Stimulated activated naive CD8-positive, alpha-beta T cell treated with anti-CD3 and anti-CD28 coated beads, Interleukin-15, Interleukin-2, amounts not matched to agents 100 ng/mL and 50 ng/mL, for 24 hours (primary cell): Measurements from ENCODE around the gene OSBPL9.

Experiments
- H3K27ac Mint-ChIP-seq: one replicate; pipeline ENCODE4 v1.8.0; 2021; ENCODE audit warnings: mild to moderate bottlenecking, mixed read lengths
- H3K27me3 Mint-ChIP-seq: one replicate; pipeline ENCODE4 v1.8.0; 2021; ENCODE audit warnings: mixed read lengths
- H3K36me3 Mint-ChIP-seq: one replicate; pipeline ENCODE4 v1.8.0; 2021; ENCODE audit warnings: low read depth, mixed read lengths
- H3K4me1 Mint-ChIP-seq: one replicate; pipeline ENCODE4 v1.8.0; 2021; ENCODE audit warnings: low read depth, mixed read lengths
- H3K4me3 Mint-ChIP-seq: one replicate; pipeline ENCODE4 v1.8.0; 2021; ENCODE audit warnings: mild to moderate bottlenecking, mixed read lengths
- H3K9me3 Mint-ChIP-seq: one replicate; pipeline ENCODE4 v1.8.0; 2021; ENCODE audit warnings: mixed read lengths

OSBPL9 gene

DNA sequence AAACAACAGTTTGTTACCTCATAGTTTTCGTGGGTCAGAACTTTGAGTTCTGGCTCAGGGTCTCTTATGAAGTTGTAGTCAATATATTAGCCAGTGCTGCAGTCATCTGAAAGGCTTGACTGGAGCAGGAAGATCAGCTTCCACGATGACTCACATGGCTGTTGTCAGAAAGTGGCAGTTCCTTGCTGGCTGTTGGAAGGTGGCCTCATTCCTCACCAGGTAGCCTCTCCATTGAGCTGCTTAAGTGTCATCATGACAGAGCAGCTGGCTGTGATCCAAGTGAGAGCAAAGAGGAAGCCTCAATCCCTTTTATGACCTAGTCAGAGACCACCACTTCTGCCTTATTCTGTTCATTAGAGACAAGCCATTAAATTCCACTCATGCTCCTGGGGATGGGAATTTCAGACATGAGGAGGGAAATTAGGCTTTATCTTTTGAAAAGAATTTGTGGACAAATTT, 5.6 kb downstream of the OSBPL9 start:
- Mint-ChIP-seq H3K9me3 (no peaks in the 10 kb centered on the region), H3K36me3 (no peaks in the 10 kb centered on the region), H3K27me3 (no peaks in the 10 kb centered on the region), H3K27ac (no peak overlapping the region), H3K4me3 (no peak overlapping the region), H3K4me1 (peaks cover 21% of the 10 kb centered on the region)

DNA sequence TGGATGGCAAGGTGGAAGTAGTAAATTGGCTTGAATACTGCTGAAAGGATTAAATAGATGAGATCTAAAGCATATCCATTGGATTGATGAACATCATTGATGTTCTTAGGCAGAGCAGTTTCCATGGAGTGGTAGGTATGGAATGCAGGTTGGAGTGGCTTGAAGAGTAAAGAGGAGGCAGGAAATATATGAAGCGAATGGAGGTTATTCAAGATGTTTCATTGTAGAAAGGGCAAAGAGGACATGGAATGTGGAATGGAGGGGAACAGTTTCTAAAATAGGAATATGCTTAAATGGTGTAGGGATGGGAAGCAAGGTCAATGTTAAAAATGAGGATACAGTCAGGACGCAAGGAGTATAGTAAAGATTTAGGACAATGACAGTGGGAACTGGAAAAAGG, 6.1 kb downstream of the OSBPL9 start:
- Mint-ChIP-seq H3K4me3 (no peak overlapping the region), H3K9me3 (no peaks in the 10 kb centered on the region), H3K27me3 (no peaks in the 10 kb centered on the region), H3K4me1 (peaks cover 16% of the 10 kb centered on the region), H3K27ac (no peak overlapping the region), H3K36me3 (no peaks in the 10 kb centered on the region)

DNA sequence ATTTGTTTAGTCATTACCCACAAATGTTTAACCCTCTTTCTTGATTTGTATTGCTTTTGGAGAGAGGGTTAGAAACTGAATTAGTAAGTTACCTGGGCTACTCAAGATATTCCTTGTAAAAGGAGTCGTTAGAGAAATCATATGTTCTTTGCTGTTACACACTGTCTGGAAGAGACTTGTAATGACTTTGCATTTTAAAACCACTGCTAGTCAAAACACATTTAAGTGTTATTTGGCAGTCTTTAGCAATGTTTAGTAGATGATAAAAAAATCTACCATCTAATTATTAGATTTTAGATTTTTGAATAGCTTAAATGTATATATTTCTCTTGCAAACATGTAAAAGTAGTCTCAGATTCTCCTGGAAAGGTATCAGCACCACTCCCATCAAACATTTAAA, 6.6 kb downstream of the OSBPL9 start:
- no peak overlapping the region for H3K4me3 Mint-ChIP-seq
- no peaks in the 10 kb centered on the region for H3K27me3 Mint-ChIP-seq
- H3K27ac Mint-ChIP-seq: no peak overlapping the region
- H3K9me3 Mint-ChIP-seq: no peaks in the 10 kb centered on the region
- no peaks in the 10 kb centered on the region for H3K36me3 Mint-ChIP-seq
- H3K4me1 Mint-ChIP-seq: peaks cover 12% of the 10 kb centered on the region

DNA sequence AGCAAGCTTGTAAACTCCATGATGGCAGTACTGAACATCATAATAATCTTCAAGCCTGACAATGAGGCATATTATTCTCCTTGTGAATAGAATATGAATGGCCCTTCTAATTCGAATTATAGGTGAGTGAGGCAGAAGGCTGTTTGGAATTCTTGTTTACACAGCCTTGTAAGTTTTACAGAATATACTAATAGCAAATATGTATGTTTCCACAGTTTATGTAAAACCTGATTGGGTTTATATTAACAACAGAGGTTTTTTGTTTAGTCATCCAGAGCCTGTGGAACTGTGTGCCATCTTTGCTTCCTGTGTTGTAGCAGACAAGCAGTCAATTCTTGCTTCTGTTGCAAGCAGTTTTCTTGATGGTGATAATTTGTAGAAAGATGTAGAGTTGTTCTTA, 8.0 kb downstream of the OSBPL9 start:
- Mint-ChIP-seq H3K27ac (no peak overlapping the region), H3K9me3 (no peaks in the 10 kb centered on the region), H3K27me3 (no peaks in the 10 kb centered on the region), H3K36me3 (peaks cover 4% of the 10 kb centered on the region), H3K4me3 (no peak overlapping the region), H3K4me1 (peaks cover 9% of the 10 kb centered on the region)

DNA sequence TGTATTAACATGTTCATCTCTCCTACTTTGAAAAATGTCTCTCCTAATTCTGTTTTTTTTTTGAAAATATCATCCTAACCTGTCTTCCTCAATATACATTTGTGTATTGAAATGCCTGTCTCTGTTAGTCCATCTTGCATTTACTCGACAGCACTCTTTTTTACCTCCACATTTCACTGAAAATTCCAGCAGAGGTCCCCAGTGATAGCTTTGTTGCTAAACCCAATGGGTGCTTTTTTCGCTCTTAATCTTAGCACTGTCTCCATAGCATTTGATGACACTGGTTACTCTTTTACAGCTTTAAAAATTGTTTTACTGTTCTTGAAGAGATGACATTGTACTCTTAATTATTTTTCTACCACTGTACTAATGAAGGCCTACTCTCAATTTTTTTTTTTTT, 10.8 kb downstream of the OSBPL9 start:
- no peak overlapping the region for H3K4me3 Mint-ChIP-seq
- H3K9me3 Mint-ChIP-seq: no peaks in the 10 kb centered on the region
- H3K27me3 Mint-ChIP-seq: no peaks in the 10 kb centered on the region
- peaks cover 4% of the 10 kb centered on the region for H3K36me3 Mint-ChIP-seq
- no peaks in the 10 kb centered on the region for H3K4me1 Mint-ChIP-seq
- H3K27ac Mint-ChIP-seq: no peak overlapping the region

DNA sequence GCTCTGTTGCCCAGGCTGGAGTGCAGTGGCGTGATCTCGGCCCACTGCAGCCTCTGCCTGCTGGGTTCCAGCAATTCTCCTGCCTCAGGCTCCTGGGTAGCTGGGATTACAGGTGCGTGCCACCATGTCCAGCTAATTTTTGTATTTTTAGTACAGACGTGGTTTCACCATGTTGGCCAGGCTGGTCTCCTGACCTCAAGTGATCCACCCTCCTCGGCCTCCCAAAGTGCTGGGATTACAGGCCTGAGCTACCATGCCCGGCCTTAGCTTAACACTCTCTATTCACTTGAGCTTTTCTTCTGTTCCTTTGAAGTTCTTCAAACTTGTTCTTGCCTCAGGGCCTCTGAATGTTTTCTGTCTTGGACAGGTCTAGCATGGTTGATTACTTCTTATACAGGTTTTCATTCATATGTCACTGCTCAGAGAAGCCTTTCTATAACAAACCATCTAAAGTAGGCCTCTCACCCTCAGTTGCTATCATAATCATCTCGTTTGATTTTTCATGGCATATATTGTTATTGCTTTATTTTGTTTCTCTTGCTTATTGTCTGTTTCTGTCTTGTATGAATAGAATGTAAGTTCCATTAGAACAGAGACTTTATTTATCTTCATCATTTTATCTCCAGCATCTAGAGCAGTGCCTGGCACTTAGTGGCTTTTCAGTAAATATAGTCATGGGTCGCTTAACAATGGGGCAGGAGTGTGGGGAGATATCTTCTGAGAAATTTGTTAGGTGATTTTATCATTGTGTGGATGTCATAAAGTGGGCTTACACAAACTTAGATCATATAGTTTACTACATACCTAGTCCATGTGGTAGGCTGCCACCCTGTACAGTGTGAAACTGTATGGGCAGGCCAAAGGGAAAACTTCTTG, 12.1 kb downstream of the OSBPL9 start:
- H3K9me3 Mint-ChIP-seq: no peaks in the 10 kb centered on the region
- H3K27ac Mint-ChIP-seq: no peak overlapping the region
- no peak overlapping the region for H3K4me3 Mint-ChIP-seq
- no peaks in the 10 kb centered on the region for H3K27me3 Mint-ChIP-seq
- H3K36me3 Mint-ChIP-seq: peaks cover 4% of the 10 kb centered on the region
- no peaks in the 10 kb centered on the region for H3K4me1 Mint-ChIP-seq

DNA sequence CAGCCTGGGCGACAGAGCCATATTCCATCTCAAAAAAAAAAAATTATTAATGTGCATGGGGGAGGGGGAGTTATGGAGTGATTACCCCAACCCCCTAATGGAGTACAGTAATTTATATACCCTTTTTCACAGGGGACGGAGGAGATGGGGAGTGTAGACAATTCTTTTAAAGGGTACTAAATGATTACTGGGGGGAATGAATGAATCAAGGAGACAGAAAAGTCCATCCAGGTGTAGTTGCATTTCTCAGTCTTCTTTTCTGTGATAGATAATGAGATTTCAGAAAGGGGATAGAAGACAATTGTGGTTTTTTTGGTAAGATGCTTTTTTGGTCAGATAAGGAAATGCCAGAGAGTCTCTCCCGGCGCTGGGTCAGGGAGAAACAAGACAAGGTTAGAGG, 13.0 kb downstream of the OSBPL9 start:
- no peaks in the 10 kb centered on the region for H3K27me3 Mint-ChIP-seq
- H3K9me3 Mint-ChIP-seq: no peaks in the 10 kb centered on the region
- H3K36me3 Mint-ChIP-seq: peaks cover 4% of the 10 kb centered on the region
- no peak overlapping the region for H3K4me3 Mint-ChIP-seq
- H3K27ac Mint-ChIP-seq: no peak overlapping the region
- H3K4me1 Mint-ChIP-seq: peaks cover 9% of the 10 kb centered on the region

DNA sequence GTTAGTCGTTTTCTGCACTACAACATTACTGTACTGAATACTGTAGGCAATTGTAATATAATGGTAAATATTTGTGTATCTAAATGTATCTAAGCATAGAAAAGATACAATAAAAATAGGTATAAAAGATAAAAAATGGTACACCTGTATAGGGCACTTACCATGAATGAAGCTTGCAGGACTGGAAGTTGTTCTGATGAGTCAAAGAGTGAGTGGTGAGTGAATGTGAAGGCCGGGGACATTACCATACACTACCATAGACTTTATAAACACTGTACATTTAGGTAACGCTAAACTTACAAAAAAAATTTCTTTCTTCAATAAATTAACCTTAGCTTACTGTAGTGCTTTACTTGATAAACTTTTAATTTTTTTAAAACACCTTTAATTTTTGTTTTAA, 13.5 kb downstream of the OSBPL9 start:
- H3K36me3 Mint-ChIP-seq: peaks cover 4% of the 10 kb centered on the region
- no peak overlapping the region for H3K4me3 Mint-ChIP-seq
- H3K9me3 Mint-ChIP-seq: no peaks in the 10 kb centered on the region
- H3K27ac Mint-ChIP-seq: no peak overlapping the region
- H3K4me1 Mint-ChIP-seq: peaks cover 10% of the 10 kb centered on the region
- H3K27me3 Mint-ChIP-seq: no peaks in the 10 kb centered on the region

DNA sequence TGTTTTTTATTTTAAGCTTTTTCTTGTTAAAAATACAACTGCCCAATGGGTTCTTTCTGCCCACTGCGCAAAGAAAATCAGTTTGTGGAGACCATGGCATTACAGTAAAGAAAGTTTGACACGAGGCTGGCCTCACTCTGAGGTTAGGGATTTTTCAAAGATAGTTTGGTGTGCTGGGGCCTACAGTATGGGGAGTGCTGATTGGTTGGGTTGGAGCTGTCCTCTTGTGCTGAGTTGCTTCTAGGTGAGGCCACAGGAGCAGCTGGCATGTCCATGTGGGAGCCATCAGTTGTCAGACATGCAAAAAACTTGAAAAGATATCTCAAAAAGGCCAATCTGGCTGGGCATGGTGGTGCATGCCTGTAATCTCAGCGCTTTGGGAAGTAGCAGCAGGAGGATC, 14.0 kb downstream of the OSBPL9 start:
- Mint-ChIP-seq H3K4me1 (peaks cover 10% of the 10 kb centered on the region), H3K4me3 (no peak overlapping the region), H3K36me3 (peaks cover 4% of the 10 kb centered on the region), H3K27ac (no peak overlapping the region), H3K9me3 (no peaks in the 10 kb centered on the region), H3K27me3 (no peaks in the 10 kb centered on the region)

DNA sequence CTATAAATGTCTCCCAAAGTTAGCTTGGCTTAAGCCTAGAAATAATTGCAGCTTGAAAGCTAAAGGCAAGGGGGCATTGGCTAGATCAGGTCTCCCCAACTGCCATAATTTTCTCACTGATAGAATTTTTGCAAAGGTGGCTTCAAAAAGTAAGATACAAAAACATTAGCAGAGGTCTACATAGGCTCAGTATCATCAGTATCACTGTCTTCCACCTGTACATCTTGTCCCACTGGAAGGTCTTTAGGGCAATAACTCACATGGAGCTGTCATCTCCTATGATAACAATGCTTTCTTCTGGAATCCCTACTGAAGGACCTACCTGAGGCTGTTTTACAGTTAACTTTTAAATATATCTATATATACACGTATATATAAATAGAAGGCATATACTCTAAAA, 14.9 kb downstream of the OSBPL9 start:
- Mint-ChIP-seq H3K4me3 (no peak overlapping the region), H3K27me3 (no peaks in the 10 kb centered on the region), H3K9me3 (no peaks in the 10 kb centered on the region), H3K36me3 (peaks cover 4% of the 10 kb centered on the region), H3K4me1 (peaks cover 10% of the 10 kb centered on the region), H3K27ac (no peak overlapping the region)

DNA sequence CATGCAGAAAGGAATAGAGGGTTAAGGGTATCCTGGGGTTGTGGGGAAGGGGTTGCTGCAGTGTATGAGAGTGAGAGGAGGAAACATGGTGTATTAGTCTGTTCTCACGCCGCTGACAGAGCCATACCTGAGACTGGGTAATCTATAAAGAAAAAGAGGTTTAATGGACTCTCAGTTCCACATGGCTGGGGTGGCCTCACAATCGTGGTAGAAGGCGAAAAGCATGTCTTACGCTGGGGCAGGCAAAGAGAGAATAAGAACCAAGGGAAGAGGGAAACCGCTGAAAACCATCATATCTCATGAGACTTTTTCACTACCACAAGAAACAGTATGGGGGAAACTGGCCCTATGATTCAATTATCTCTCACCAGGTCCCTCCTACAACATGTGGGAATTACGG, 17.7 kb downstream of the OSBPL9 start:
- H3K27ac Mint-ChIP-seq: no peak overlapping the region
- H3K36me3 Mint-ChIP-seq: no peaks in the 10 kb centered on the region
- no peaks in the 10 kb centered on the region for H3K9me3 Mint-ChIP-seq
- H3K27me3 Mint-ChIP-seq: no peaks in the 10 kb centered on the region
- no peak overlapping the region for H3K4me3 Mint-ChIP-seq
- peaks cover 17% of the 10 kb centered on the region for H3K4me1 Mint-ChIP-seq

DNA sequence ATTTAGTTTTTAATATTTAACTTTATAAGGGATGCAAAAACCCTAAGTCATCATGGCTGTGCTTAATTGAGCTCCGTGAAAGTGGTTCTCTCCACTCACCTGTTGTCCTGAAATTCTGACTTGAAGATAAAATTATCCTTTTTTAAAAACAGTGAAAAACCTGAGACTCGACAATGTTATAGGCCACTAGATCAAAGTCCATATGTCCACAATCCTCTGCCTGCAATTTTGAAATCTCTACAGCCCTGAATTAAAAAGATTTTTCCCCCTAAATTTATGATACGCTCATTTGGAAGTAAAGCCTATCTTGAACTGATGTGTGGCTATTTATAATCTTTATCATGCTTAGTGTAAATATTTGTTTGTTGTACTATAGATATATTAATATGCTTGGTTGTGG, 18.7 kb downstream of the OSBPL9 start:
- H3K4me1 Mint-ChIP-seq: peaks cover 17% of the 10 kb centered on the region
- no peaks in the 10 kb centered on the region for H3K9me3 Mint-ChIP-seq
- no peaks in the 10 kb centered on the region for H3K27me3 Mint-ChIP-seq
- H3K4me3 Mint-ChIP-seq: no peak overlapping the region
- H3K36me3 Mint-ChIP-seq: no peaks in the 10 kb centered on the region
- no peak overlapping the region for H3K27ac Mint-ChIP-seq

DNA sequence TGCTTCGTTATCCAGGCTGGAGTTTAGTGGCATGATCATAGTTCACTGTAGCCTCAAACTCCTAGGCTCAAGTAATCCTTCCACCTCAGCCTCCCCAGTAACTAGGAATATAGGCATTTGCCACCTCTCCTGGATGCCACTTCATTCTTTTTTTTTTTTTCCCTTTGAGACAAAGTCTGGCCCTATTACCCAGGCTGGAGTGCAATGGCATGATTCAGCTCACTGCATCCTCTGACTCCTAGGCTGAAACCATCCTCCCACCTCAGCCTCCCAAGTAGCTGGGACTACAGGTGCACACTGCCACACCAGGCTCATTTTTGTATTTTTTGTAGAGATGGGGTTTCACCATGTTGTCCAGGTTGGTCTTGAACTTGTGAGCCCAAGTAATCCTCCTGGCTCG, 19.3 kb downstream of the OSBPL9 start:
- H3K4me1 Mint-ChIP-seq: peaks cover 17% of the 10 kb centered on the region
- no peaks in the 10 kb centered on the region for H3K27me3 Mint-ChIP-seq
- H3K27ac Mint-ChIP-seq: no peak overlapping the region
- no peaks in the 10 kb centered on the region for H3K9me3 Mint-ChIP-seq
- H3K36me3 Mint-ChIP-seq: no peaks in the 10 kb centered on the region
- no peak overlapping the region for H3K4me3 Mint-ChIP-seq

DNA sequence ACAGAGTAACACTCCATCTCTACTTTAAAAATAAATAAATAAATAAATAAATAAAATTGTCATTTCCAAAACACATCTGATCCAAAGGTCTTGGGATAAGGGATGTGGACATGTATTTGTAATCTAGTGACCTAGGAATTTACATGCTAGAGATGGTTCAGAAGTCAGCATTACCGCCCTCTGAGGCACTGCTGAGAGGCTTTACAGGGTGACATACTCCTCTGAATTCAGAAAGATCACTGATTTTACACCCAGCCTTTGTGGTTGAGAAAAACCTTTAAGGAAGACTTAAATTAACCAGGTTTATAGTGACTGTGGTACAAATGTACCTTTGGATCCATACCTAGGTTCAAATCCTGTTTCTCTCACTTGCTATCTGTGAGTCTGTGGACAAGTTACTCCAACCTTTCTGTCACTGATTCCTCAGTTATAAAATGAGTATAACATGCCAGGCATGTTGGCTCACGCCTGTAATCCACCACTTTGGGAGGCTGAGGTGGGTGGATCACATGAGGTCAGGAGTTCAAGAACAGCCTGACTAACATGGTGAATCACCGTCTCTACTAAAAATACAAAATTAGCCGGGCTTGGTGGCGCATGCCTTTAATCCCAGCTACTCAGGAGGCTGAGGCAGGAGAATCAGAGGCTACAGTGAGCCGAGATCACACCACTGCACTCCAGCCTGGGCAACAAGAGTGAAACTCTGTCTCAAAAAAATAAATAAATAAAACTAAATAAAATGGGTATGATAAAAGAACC, 20.1 kb downstream of the OSBPL9 start:
- peaks cover 17% of the 10 kb centered on the region for H3K4me1 Mint-ChIP-seq

DNA sequence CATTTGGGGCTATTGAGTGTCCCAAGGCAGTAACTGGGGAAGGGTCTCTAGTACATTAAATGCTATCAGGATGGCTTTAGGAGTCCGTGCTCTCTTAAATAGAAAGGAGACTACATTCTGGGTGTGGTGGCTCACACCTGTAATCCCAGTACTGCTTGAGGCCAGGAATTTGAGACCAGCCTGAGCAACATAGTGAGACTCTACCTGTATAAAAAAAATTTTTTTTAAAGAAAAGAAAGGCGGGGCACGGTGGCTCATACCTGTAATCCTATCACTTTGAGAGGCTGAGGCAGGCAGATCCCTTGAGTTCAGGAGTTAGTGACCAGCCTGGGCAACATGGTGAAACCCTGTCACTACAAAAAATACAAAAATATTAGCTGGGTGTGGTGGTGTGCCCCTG, 21.5 kb downstream of the OSBPL9 start:
- Mint-ChIP-seq H3K9me3 (no peaks in the 10 kb centered on the region), H3K27me3 (no peaks in the 10 kb centered on the region), H3K4me1 (peaks cover 17% of the 10 kb centered on the region), H3K36me3 (peaks cover 2% of the 10 kb centered on the region), H3K4me3 (no peak overlapping the region), H3K27ac (no peak overlapping the region)

More for the DNA sequence above, 20.1 kb downstream of the OSBPL9 start:
- Mint-ChIP-seq H3K36me3 (no peaks in the 10 kb centered on the region), H3K27ac (no peak overlapping the region), H3K4me3 (no peak overlapping the region), H3K9me3 (no peaks in the 10 kb centered on the region), H3K27me3 (no peaks in the 10 kb centered on the region)
